ENCODE results near the gene DNM3.

DNA sequence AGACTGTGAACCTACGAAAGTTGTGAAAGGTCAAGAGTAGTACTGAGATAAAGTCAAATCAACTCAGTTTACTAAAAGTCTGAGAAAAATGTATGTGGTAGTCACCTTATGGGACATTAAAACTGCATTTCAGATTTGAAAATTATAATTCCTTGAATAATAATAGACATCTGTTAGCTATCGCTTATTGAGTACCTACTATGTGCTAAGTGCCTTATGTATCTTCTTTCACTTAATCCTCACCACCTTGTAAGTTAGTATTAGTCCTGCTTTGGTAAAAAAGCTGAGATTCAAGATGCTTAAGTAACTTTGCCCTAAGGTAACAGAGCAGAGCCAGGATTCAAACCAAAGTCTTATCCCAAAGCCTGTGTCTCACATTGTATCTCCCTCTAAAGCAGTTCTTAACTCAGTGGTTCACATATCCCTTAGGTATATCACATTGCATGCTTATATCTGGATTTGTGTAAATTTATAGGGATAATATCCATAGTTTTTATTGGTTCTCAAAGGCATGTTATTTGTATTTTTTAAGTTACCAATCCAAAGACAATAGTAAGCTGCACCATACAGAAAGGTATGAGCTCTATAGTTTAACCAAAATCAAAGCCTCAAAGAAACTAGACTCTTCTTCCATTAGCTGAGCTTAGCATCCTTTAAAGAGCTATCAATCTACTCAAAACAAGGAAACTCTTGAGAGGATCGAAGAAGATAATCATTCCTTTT is 601.7 kb downstream of the DNM3 start:
- no peak for TF ChIP-seq POLR2A (IDR thresholded peaks at IDR 0.05)
- TF ChIP-seq, protein P1, sequence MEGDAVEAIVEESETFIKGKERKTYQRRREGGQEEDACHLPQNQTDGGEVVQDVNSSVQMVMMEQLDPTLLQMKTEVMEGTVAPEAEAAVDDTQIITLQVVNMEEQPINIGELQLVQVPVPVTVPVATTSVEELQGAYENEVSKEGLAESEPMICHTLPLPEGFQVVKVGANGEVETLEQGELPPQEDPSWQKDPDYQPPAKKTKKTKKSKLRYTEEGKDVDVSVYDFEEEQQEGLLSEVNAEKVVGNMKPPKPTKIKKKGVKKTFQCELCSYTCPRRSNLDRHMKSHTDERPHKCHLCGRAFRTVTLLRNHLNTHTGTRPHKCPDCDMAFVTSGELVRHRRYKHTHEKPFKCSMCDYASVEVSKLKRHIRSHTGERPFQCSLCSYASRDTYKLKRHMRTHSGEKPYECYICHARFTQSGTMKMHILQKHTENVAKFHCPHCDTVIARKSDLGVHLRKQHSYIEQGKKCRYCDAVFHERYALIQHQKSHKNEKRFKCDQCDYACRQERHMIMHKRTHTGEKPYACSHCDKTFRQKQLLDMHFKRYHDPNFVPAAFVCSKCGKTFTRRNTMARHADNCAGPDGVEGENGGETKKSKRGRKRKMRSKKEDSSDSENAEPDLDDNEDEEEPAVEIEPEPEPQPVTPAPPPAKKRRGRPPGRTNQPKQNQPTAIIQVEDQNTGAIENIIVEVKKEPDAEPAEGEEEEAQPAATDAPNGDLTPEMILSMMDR (IDR thresholded peaks at IDR 0.05): no peak
